B cell (primary cell): ENCODE results near the gene MYADML2.

Experiments used
- CTCF ChIP-seq: fragments of 200-600 bp; IDR thresholded peaks from one replicate; pipeline ENCODE4 v1.8.0; 2022; ENCODE audit warnings: antibody characterized with exemption, mild to moderate bottlenecking
- EZH2 ChIP-seq: IDR thresholded peaks from 2 replicates; pipeline ENCODE4 v1.6.1; 2012; ENCODE audit warnings: borderline replicate concordance, low read depth, mild to moderate bottlenecking, moderate library complexity, low read length; ENCODE audit not compliant: insufficient read depth, poor library complexity, severe bottlenecking

- no peak for TF ChIP-seq CTCF
- no peak for TF ChIP-seq EZH2
These were observed 36.2 kb downstream of the MYADML2 start for GRCh38 chr17:81910840-81911276.
